HepG2 (cell line): ENCODE measurements around the gene PLEKHG2. TPM values are rescaled to one million over a fixed set of nuclear protein-coding genes. Genes with fewer than 3 reads are reported as not detected.

Experiments
- AGO2 ChIP-seq: fragments of 200-400 bp; formaldehyde crosslinking; optimal IDR thresholded peaks from 2 replicates; pipeline ENCODE3; 2017; ENCODE audit warnings: mild to moderate bottlenecking, low read depth, low read length, moderate library complexity
- ARID2 ChIP-seq: sonication (generic); formaldehyde crosslinking; IDR thresholded peaks from 2 replicates; pipeline ENCODE4 v1.8.1; 2022; ENCODE audit warnings: mild to moderate bottlenecking, missing genetic modification reagents, borderline replicate concordance
- FOXC1 ChIP-seq: sonication (generic); formaldehyde crosslinking; IDR thresholded peaks from 2 replicates; pipeline ENCODE4 v1.8.0; 2022; ENCODE audit warnings: mild to moderate bottlenecking, missing genetic modification reagents, borderline replicate concordance
- JDP2 ChIP-seq: sonication (generic); formaldehyde crosslinking; IDR thresholded peaks from 2 replicates; pipeline ENCODE4 v1.8.1; 2022; ENCODE audit warnings: missing genetic modification reagents, borderline replicate concordance
- TEAD2 ChIP-seq: sonication (generic); formaldehyde crosslinking; IDR thresholded peaks from 2 replicates; pipeline ENCODE4 v1.9.0; 2021; ENCODE audit warnings: missing genetic modification reagents
- ZSCAN20 ChIP-seq: sonication (generic); formaldehyde crosslinking; IDR thresholded peaks from 2 replicates; pipeline ENCODE4 v1.4.0; 2020; ENCODE audit warnings: missing genetic modification reagents, mild to moderate bottlenecking, borderline replicate concordance
- polyA plus RNA-seq, 8 experiments: library from polyadenylated mRNA; depleted of rRNA in 3 of 8; stranded (reverse) in 7 of 8; unstranded in 1 of 8; fragments of >200 nt; fragmentation: Illumina TruSeq in 4 of 8; extraction: Trizol in 4 of 8; gene quantifications; 2 replicates each; pipeline versions ENCODE4 v1.2.1 to v1.2.3, GENCODE V29; 2011 to 2016; ENCODE audit warnings: low read depth in 4 of 8, missing spikeins in 1 of 8, mixed read lengths in 1 of 8; ENCODE audit not compliant: insufficient read depth in 1 of 8
- total RNA-seq, 5 experiments: library from RNA; depleted of rRNA; stranded (reverse); fragments of >200 nt; fragmentation: Illumina TruSeq; extraction: Trizol; gene quantifications; 2 replicates each; pipeline ENCODE4 v1.2.3, GENCODE V29; 2016; ENCODE audit warnings: low read depth in 1 of 5
- TF ChIP-seq, protein P1 (sequence below): sonication (generic); formaldehyde crosslinking; IDR thresholded peaks from 2 replicates; pipeline ENCODE4 v1.5.0; 2020; ENCODE audit warnings: missing genetic modification reagents
- TF ChIP-seq, protein P2 (sequence below): sonication (generic); IDR thresholded peaks from 2 replicates; pipeline ENCODE4 v1.6.1; 2016; ENCODE audit warnings: low read depth, borderline replicate concordance
- TF ChIP-seq, protein P3 (sequence below): sonication (generic); formaldehyde crosslinking; IDR thresholded peaks from 2 replicates; pipeline ENCODE4 v1.4.0; 2020; ENCODE audit warnings: mild to moderate bottlenecking, missing genetic modification reagents, borderline replicate concordance
- TF ChIP-seq, protein P4 (sequence below): sonication (generic); formaldehyde crosslinking; IDR thresholded peaks from 2 replicates; pipeline ENCODE4 v1.4.0; 2020; ENCODE audit warnings: missing genetic modification reagents, borderline replicate concordance
- TF ChIP-seq, protein P5 (sequence below): IDR thresholded peaks from 2 replicates; pipeline ENCODE4 v1.6.1; 2018; ENCODE audit warnings: missing genetic modification reagents
- TF ChIP-seq, protein P6 (sequence below): sonication (generic); formaldehyde crosslinking; IDR thresholded peaks from 2 replicates; pipeline ENCODE4 v1.5.0; 2020; ENCODE audit warnings: mild to moderate bottlenecking, missing genetic modification reagents

PLEKHG2 gene
- total and polyA plus RNA-seq, 2 of the 13 experiments (the other 11 are each of a cell fraction or from before 2014, with no cell fraction given) = 3.6 to 6.8 TPM

DNA sequence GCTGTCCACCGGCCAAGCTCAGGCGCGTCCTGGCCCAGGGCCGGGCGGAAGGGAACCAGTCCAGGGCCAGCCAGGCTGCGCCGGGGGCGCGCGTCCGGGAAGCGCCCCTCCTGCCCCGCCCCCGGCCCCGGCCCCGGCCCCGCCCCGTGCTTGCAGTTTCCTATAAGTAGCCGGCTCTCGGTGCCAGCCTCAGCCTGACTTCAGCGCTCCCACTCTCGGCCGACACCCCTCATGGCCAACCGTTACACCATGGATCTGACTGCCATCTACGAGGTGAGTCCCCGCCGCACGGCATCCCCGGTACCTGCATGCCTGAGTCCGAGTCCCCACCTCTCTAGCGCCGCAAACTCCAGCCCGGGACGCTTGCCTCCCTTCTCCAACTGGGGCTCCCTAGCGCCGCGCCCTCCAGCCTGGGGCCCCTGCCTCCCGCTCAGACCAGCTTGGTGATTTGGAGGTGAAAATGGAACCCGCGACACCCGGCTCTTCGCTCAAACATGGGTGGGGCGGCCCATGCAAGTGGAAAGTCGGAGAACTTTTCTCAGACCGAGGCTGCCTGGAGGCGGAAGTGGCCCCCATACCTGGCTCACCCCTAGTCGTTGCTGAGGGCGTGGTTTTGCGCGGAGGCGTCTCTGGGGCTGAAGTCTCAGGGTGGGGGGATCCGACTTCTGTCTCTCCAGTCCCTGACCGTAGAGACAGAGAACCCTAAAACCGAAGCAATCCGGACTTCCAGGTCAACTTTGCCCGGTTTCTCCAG is 5.6 kb upstream of the PLEKHG2 start, which contains the start of gene ZFP36 (continued):
- TF ChIP-seq, protein P1, sequence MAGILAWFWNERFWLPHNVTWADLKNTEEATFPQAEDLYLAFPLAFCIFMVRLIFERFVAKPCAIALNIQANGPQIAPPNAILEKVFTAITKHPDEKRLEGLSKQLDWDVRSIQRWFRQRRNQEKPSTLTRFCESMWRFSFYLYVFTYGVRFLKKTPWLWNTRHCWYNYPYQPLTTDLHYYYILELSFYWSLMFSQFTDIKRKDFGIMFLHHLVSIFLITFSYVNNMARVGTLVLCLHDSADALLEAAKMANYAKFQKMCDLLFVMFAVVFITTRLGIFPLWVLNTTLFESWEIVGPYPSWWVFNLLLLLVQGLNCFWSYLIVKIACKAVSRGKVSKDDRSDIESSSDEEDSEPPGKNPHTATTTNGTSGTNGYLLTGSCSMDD (CRISPR knock-in tag) = no peak
- TF ChIP-seq ZSCAN20 (CRISPR knock-in tag) (no peak), FOXC1 (peak; percentile 87), ARID2 (no peak), JDP2 (CRISPR knock-in tag) (no peak), AGO2 (peak; percentile 90), TEAD2 (CRISPR knock-in tag) (no peak)
- TF ChIP-seq, protein P2, sequence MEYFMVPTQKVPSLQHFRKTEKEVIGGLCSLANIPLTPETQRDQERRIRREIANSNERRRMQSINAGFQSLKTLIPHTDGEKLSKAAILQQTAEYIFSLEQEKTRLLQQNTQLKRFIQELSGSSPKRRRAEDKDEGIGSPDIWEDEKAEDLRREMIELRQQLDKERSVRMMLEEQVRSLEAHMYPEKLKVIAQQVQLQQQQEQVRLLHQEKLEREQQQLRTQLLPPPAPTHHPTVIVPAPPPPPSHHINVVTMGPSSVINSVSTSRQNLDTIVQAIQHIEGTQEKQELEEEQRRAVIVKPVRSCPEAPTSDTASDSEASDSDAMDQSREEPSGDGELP = 0 out of 2 replicates have a peak, but pooled peaks have one; percentile 7
- TF ChIP-seq, protein P3, sequence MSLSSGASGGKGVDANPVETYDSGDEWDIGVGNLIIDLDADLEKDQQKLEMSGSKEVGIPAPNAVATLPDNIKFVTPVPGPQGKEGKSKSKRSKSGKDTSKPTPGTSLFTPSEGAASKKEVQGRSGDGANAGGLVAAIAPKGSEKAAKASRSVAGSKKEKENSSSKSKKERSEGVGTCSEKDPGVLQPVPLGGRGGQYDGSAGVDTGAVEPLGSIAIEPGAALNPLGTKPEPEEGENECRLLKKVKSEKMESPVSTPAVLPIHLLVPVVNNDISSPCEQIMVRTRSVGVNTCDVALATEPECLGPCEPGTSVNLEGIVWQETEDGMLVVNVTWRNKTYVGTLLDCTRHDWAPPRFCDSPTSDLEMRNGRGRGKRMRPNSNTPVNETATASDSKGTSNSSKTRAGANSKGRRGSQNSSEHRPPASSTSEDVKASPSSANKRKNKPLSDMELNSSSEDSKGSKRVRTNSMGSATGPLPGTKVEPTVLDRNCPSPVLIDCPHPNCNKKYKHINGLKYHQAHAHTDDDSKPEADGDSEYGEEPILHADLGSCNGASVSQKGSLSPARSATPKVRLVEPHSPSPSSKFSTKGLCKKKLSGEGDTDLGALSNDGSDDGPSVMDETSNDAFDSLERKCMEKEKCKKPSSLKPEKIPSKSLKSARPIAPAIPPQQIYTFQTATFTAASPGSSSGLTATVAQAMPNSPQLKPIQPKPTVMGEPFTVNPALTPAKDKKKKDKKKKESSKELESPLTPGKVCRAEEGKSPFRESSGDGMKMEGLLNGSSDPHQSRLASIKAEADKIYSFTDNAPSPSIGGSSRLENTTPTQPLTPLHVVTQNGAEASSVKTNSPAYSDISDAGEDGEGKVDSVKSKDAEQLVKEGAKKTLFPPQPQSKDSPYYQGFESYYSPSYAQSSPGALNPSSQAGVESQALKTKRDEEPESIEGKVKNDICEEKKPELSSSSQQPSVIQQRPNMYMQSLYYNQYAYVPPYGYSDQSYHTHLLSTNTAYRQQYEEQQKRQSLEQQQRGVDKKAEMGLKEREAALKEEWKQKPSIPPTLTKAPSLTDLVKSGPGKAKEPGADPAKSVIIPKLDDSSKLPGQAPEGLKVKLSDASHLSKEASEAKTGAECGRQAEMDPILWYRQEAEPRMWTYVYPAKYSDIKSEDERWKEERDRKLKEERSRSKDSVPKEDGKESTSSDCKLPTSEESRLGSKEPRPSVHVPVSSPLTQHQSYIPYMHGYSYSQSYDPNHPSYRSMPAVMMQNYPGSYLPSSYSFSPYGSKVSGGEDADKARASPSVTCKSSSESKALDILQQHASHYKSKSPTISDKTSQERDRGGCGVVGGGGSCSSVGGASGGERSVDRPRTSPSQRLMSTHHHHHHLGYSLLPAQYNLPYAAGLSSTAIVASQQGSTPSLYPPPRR (CRISPR knock-in tag) = no peak
- TF ChIP-seq, protein P4, sequence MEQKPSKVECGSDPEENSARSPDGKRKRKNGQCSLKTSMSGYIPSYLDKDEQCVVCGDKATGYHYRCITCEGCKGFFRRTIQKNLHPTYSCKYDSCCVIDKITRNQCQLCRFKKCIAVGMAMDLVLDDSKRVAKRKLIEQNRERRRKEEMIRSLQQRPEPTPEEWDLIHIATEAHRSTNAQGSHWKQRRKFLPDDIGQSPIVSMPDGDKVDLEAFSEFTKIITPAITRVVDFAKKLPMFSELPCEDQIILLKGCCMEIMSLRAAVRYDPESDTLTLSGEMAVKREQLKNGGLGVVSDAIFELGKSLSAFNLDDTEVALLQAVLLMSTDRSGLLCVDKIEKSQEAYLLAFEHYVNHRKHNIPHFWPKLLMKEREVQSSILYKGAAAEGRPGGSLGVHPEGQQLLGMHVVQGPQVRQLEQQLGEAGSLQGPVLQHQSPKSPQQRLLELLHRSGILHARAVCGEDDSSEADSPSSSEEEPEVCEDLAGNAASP (CRISPR knock-in tag) = no peak
- TF ChIP-seq, protein P5, sequence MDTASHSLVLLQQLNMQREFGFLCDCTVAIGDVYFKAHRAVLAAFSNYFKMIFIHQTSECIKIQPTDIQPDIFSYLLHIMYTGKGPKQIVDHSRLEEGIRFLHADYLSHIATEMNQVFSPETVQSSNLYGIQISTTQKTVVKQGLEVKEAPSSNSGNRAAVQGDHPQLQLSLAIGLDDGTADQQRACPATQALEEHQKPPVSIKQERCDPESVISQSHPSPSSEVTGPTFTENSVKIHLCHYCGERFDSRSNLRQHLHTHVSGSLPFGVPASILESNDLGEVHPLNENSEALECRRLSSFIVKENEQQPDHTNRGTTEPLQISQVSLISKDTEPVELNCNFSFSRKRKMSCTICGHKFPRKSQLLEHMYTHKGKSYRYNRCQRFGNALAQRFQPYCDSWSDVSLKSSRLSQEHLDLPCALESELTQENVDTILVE (CRISPR knock-in tag) = no peak
- TF ChIP-seq, protein P6, sequence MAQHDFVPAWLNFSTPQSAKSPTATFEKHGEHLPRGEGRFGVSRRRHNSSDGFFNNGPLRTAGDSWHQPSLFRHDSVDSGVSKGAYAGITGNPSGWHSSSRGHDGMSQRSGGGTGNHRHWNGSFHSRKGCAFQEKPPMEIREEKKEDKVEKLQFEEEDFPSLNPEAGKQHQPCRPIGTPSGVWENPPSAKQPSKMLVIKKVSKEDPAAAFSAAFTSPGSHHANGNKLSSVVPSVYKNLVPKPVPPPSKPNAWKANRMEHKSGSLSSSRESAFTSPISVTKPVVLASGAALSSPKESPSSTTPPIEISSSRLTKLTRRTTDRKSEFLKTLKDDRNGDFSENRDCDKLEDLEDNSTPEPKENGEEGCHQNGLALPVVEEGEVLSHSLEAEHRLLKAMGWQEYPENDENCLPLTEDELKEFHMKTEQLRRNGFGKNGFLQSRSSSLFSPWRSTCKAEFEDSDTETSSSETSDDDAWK = no peak
